HG03135 (cell line): Measurements from ENCODE around the gene ST6GALNAC3.

Experiments
- ATAC-seq: cut with Tn5 transposase; IDR thresholded peaks from one replicate; pipeline ENCODE4 v1.9.1; 2021; ENCODE audit warnings: mild to moderate bottlenecking, moderate library complexity; ENCODE audit not compliant: unreplicated experiment

ST6GALNAC3 gene

DNA sequence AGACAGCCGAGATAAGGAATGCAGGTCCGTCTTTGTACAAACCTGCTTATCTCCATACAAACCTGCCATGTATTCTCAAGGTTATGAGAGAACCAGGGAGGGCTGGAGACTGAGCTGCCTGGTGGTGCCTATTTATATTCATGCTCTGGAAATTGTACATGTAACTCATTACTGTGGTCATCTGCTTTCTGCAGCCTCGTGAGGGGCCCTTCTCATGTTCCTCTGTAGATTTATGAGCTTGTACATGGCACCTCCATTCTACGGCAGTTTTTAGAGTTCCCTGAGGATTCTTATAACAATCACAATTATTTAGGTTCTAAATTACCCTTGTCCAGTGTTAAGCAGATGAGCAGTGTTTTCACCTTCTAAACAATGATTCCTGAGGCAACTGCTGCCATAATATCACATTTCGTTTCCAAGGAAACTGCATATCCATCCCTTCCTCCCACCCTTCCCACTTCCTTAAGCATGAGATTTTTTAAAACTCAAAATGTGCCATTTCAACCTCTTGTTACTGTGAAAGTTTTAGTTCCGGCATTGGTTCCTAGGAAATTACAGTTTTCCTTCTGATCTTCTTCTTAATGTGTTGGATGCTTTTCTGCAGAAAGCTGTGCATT lies 112.1 kb downstream of the ST6GALNAC3 start:
- no peak for ATAC-seq

DNA sequence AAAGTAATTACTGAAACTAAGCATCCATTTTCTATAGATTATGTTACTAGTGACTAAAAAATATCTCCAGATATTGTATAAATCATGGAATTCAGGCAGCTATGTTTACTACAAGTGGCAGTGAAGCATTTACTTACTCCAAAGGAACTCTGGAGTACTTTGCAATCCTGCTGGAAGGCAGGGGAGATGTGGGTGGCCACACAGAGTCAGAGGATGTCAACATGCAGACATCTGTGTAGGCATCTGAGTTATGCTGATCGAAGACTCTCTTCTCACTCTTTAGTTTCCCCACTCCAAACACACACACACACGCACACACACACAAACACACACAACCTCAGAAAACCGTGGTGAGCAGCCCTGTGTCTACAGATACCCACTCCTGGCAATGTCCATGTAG lies 112.9 kb downstream of the ST6GALNAC3 start:
- no peak for ATAC-seq

DNA sequence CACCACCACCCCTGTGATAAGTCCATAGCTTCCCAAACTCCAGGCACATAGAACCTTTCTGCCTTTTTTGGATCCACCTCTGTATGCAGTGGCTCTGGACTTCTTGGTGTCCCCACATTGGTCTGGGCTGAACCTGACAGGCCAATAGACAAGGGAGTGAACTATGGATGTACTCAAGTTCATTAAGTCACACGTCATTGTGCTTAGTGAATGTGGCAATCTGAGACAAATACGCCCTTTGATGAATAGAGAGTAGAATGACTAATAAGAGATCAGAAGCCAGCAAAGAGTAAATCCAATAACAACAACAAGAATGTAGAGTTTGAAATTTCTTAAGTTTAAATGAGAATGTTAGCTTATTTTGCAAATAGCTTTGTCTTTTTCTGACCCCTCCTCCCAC lies 114.8 kb downstream of the ST6GALNAC3 start:
- ATAC-seq: no peak

DNA sequence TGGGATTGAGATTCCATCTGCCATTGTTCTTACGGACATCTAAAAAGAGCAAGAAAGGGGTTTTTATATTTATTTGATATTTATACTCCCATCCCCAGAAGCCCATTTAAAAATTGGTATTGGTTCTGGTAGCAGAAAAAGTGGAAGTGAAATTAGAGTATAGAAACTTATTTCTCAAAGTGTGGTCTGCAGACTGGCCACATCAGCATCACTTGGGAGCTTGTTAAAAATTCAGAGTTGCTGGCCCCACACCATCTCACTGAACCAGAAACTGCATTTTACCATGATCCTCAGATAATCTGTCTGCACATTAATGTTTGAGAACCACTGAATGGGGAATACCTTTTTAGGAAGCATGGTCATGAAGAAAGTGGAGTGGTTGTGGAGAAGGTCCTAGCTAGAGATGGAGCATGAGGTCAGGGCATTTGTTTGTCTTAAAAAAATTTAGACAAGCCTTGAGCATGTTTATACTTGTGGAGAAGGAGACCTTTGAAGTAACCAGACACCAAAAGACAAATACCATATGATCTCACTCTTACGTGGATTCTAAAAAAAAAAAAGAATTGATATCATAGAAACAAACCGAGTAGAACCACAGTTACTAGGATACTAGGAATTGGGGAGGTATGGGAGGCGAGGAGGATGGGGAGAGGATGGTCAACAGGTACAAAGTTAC lies 116.3 kb downstream of the ST6GALNAC3 start:
- ATAC-seq: peak; percentile 76

DNA sequence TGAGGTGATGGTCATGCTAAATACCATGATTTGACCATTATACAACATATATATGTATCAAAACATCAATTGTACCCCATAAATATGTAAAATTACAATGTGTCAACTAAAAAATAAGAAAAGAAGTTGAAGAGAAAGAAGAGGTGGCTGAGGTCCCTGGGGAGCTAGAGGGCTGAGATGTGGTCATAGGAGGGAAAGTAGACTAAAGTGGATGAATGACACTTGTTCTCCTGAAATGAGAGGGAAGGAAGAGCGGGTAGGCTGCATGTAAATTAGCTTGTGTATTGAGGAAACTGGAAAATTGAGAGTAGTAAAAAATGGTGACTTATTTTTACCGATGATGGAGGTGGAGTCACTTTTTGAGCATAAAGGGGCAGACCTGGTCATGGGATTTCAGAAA lies 117.0 kb downstream of the ST6GALNAC3 start:
- no peak for ATAC-seq

- no peak for ATAC-seq
Observed at GRCh38 chr1:76198452-76198851, 123.9 kb downstream of the ST6GALNAC3 start.

- ATAC-seq: no peak
Observed at GRCh38 chr1:76202670-76203069, 128.1 kb downstream of the ST6GALNAC3 start.

- ATAC-seq: no peak
Observed at GRCh38 chr1:76203127-76203526, 128.6 kb downstream of the ST6GALNAC3 start.

GRCh38 chr1:76209238-76209637 lies 134.7 kb downstream of the ST6GALNAC3 start:
- ATAC-seq: no peak

DNA sequence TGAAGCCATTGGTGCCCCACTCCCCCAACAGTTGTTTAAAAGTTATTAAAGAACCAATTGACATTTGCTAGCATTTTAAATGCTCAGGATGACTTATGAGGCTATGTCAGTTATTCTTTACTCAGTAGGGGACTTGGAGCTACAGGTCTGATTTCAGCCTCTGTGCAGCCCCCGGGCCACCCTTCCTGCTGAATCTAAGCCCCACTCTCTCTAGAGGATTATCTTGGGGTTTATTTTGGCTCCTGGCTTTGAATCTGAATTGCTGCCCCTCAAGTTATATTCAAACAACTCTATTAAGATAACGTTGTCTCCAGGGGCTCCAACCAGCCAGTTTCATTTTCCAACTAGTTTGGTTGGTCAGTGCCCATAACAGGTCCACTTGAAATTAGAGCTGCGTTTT lies 135.1 kb downstream of the ST6GALNAC3 start:
- ATAC-seq: no peak

GRCh38 chr1:76210160-76210559 lies 135.6 kb downstream of the ST6GALNAC3 start:
- ATAC-seq: no peak

GRCh38 chr1:76218888-76219287 lies 144.3 kb downstream of the ST6GALNAC3 start:
- ATAC-seq: no peak

DNA sequence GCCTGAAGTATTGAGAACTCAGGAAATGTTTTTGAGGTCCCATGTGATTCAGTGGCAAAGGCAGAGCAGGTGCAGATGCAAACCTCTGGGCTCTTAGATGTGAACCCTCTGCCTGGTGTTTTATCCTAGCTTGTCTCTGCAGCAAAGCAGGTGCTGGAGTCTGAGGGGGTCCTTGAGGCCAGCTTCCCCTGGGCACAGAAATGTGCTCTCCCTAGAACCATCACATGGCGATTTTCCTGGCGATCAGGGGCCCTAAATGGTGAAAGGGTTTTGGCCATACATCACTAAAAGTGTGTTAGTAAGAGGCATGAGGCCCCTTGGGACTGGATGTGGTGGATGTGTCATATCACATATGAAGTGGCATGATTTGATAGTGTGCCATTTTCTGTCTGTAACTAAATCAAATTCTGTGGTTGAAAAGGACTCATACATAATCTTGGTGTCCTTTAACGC lies 144.8 kb downstream of the ST6GALNAC3 start:
- no peak for ATAC-seq

- no peak for ATAC-seq
Observed at GRCh38 chr1:76224752-76225151, 150.2 kb downstream of the ST6GALNAC3 start.

- ATAC-seq: no peak
Observed at GRCh38 chr1:76225526-76225925, 151.0 kb downstream of the ST6GALNAC3 start.

GRCh38 chr1:76227621-76228020 lies 153.1 kb downstream of the ST6GALNAC3 start:
- ATAC-seq: no peak

DNA sequence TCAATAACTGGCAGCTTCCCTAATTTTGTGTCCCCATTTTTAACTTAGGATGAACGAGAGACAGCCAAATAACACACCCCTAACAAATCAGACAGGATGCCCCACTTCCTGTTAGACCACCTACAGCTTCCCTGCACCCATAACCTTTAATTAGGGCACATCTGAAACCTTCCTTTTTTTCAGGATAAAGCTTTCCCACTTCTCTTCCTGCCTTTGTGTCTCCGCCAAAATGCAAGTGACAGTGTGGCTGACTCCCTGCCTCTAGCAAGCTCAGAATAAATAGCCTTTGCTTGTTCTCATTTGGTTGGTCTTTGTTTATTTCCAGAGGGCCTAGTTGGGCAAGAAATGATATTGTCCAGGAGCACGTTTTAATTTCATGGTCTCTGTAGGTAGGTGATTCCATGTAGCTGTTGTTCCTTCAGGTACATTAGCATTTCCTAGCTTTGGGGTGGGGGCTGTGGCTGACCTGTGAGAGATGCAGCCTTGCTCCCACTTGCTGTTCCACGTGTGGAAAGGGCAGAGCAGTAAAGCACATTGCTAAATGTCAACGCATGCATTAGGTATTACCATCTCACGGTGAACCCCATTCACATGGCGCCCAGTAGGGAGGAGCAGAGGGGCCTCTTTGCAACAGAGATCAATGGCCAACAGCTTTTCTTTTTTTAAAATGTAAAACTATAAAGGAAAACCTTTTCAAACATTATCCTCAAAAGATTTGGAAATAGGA lies 154.9 kb downstream of the ST6GALNAC3 start:
- ATAC-seq: no peak

- no peak for ATAC-seq
Observed at GRCh38 chr1:76230842-76231281, 156.3 kb downstream of the ST6GALNAC3 start.

GRCh38 chr1:76231320-76231719 lies 156.8 kb downstream of the ST6GALNAC3 start:
- ATAC-seq: no peak

GRCh38 chr1:76232666-76233065 lies 158.1 kb downstream of the ST6GALNAC3 start:
- no peak for ATAC-seq

GRCh38 chr1:76234061-76234460 lies 159.5 kb downstream of the ST6GALNAC3 start:
- ATAC-seq: no peak

DNA sequence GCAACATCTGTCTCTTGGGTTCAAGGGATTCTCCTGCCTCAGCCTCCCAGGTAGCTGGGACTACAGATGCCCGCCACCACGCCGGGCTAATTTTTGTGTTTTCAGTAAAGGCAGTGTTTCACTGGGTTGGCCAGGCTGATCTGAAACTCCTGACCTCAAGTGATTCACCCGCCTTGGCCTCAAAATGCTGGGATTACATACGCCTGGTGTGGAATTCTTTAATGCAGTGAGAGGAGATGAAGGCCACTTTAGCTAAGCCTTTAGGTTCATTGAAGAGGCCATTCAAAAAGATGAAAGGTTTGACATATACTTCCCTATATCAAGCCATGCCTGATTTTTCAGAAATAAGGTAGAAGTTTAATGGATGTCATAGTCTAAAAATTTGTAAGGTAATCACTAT lies 162.7 kb downstream of the ST6GALNAC3 start:
- no peak for ATAC-seq
